ENCODE measurements around the gene EBF4.

Gene EBF4, protein sequence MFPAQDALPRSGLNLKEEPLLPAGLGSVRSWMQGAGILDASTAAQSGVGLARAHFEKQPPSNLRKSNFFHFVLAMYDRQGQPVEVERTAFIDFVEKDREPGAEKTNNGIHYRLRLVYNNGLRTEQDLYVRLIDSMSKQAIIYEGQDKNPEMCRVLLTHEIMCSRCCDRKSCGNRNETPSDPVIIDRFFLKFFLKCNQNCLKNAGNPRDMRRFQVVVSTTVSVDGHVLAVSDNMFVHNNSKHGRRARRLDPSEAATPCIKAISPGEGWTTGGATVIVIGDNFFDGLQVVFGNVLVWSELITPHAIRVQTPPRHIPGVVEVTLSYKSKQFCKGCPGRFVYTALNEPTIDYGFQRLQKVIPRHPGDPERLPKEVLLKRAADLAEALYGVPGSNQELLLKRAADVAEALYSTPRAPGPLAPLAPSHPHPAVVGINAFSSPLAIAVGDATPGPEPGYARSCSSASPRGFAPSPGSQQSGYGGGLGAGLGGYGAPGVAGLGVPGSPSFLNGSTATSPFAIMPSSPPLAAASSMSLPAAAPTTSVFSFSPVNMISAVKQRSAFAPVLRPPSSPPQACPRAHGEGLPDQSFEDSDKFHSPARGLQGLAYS

DNA sequence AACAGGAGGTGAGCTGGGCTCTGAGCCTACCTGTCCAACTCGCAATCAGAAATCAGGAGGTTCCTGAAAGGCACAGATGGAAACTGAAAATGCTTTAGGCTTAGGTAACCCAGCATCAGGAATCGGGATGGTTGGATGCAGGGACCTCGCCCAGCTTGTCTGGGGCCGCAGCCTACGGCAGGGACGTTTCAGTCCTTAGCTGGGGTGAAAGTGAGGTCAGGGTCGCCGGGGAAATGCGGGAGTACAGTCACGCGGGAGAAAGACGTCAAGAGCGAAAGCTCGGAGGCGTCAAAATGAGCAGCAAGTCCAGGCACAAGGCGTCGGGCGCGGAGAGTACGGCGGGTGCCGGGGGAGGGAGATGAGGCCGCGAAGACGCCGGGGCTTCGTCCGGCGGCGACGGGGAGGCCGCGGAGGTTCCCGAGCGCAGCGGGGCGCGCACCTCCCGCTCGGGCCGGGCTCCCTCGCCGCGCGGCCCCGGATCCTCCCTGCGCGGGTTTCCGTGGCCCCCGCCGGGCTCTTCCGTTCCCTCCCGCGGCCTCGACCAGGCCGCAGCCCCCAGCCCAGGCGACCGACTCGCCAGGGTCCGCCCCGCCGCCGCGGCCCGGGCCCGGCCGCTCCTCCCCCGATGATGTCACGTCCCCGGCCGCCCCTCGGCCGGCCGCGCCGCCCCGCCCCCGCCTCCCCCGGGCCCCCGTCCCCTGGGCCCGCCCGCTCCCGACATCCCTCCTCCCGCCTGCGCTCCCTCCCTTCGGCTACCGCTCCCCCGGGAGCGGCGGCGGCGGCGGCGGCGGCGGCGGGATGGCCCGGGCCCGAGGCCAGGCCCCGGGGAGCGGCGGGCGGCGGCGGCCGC is at the start of gene EBF4:
Gene EBF4 (plus strand): TSS at position 745 of the 850 bp plus-strand sequence. CDS start 866 bp downstream, outside the sequence.
- Histone ChIP-seq H3K4me3 (ENCODE audit: low read depth in 1 of 2, low read length in 1 of 2) (peak within 1 kb of the TSS; percentile 37 to 50), H3K27me3 (peaks cover 97% of the 10 kb centered on the region), H3K36me3 (no peaks in the 10 kb centered on the region), H3K27ac (no peak within 1 kb of the TSS), H3K4me1 (ENCODE audit: control insufficient read depth in 1 of 2, insufficient read depth in 1 of 2, low read depth in 1 of 2, low read length in 1 of 2) (peaks cover 14 to 19% of the 10 kb centered on the region in 2 experiments), H3K9me3 (no peaks in the 10 kb centered on the region)
- TF ChIP-seq, protein P1, sequence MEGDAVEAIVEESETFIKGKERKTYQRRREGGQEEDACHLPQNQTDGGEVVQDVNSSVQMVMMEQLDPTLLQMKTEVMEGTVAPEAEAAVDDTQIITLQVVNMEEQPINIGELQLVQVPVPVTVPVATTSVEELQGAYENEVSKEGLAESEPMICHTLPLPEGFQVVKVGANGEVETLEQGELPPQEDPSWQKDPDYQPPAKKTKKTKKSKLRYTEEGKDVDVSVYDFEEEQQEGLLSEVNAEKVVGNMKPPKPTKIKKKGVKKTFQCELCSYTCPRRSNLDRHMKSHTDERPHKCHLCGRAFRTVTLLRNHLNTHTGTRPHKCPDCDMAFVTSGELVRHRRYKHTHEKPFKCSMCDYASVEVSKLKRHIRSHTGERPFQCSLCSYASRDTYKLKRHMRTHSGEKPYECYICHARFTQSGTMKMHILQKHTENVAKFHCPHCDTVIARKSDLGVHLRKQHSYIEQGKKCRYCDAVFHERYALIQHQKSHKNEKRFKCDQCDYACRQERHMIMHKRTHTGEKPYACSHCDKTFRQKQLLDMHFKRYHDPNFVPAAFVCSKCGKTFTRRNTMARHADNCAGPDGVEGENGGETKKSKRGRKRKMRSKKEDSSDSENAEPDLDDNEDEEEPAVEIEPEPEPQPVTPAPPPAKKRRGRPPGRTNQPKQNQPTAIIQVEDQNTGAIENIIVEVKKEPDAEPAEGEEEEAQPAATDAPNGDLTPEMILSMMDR (IDR thresholded peaks at IDR 0.05), result no peak

DNA sequence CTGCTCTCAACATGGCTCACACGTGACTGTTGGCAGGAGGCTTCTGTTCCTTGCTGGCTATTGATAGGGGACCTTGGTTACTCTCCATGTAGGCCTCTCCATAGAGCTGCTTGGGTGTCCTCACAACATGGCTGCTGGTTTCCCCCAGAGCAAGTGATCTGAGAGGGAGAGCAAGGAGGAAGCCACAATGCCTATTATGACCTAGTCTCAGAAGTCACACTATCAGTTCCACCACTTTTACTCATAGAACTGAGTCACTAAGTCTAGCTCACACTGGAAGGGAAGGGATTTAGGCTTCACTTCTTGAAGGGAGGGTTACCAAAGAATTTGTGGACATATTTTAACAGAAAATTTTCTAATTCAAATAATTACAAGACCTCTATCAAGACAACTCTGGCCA is 48.9 kb upstream of the EBF4 start:
- Histone ChIP-seq H3K9me3 (no peaks in the 10 kb centered on the region), H3K36me3 (no peaks in the 10 kb centered on the region), H3K27ac (no peak overlapping the region), H3K4me3 (ENCODE audit: low read depth in 1 of 2, low read length in 1 of 2) (no peak overlapping the region), H3K4me1 (ENCODE audit: control insufficient read depth in 1 of 2, insufficient read depth in 1 of 2, low read depth in 1 of 2, low read length in 1 of 2) (no peaks in the 10 kb centered on the region), H3K27me3 (peaks cover 5% of the 10 kb centered on the region)
- TF ChIP-seq, protein P1 (IDR thresholded peaks at IDR 0.05), result no peak

DNA sequence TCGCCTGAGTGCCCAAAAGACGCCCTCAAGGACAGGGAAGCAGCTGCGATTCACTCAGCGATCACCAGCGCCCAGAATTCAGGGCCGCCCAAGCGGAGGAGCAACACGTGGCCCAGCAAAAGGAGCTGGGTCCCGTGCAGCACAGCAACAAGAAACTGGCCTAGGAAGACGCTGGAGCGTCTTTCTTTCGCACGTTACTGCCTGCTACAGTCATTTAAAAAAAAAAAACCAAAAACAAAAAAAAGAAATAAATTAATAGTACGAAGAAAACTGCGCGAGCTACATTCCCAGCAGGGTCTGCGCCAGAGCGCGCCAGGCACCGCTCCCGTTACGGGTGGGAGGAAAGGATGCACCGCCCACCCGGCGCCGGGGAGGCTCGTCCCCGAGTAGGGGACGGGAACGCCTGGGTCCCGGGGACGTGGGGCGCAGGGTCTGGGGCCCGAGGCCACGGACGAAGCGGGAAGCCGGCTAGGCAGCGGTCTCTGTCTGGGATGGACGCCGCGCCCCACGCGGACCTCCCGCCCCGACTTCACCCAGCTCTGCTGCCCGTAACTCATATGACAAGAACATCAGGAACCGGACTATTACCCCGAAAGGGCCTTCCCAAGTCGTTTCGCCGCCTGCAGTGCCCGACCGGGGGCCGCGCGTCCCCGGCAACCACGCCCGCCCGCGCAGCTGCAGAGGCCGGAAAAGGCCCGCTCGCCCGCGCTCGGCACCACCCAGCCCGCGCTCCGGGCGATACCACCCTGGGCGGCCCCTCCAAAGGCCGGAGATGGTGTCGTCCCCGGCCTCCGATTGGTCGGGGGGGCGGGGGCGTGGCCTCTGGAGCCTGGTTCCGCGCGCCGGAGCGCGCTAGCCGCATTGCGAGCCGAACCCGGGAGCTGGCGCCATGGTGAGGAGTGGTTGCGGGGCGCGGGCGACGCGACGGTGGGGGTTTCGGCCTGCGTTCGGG is 40.5 kb upstream of the EBF4 start, which contains the start of gene NOP56:
Gene NOP56 (plus strand): TSS at position 861 of the 952 bp plus-strand sequence. CDS start 29 bp downstream, at position 890.
- Histone ChIP-seq H3K36me3 (peaks cover 21% of the 10 kb centered on the region), H3K9me3 (no peaks in the 10 kb centered on the region), H3K4me3 (ENCODE audit: low read depth in 1 of 2, low read length in 1 of 2) (peak within 1 kb of the TSS; percentile 89 to 100), H3K4me1 (ENCODE audit: control insufficient read depth in 1 of 2, insufficient read depth in 1 of 2, low read depth in 1 of 2, low read length in 1 of 2) (peaks cover 14 to 23% of the 10 kb centered on the region in 2 experiments), H3K27ac (peak within 1 kb of the TSS; percentile 78), H3K27me3 (no peaks in the 10 kb centered on the region)
- TF ChIP-seq, protein P1 (IDR thresholded peaks at IDR 0.05), result peak; percentile 10

- Histone ChIP-seq H3K27me3 (no peaks in the 10 kb centered on the region), H3K27ac (peak overlapping the region; percentile 78), H3K36me3 (peaks cover 25% of the 10 kb centered on the region), H3K4me1 (ENCODE audit: control insufficient read depth in 1 of 2, insufficient read depth in 1 of 2, low read depth in 1 of 2, low read length in 1 of 2) (peaks cover 14 to 23% of the 10 kb centered on the region in 2 experiments), H3K4me3 (ENCODE audit: low read depth in 1 of 2, low read length in 1 of 2) (peak overlapping the region; percentile 89 to 100), H3K9me3 (no peaks in the 10 kb centered on the region)
- TF ChIP-seq, protein P1 (IDR thresholded peaks at IDR 0.05), result no peak
These were observed 39.6 kb upstream of the EBF4 start for GRCh38 chr20:2652724-2653555.
